H9 (cell line): Measurements from ENCODE around the gene P3H3. TPM values are rescaled to one million over a fixed set of nuclear protein-coding genes. Genes with fewer than 3 reads are reported as not detected.

Experiments
- DNase-seq: peaks from one replicate; pipeline ENCODE4 v3.0.0-alpha.2; 2017
- H2AFZ ChIP-seq: one replicate; pipeline ENCODE4 v1.6.1; 2013; ENCODE audit warnings: mild to moderate bottlenecking, low read length, control low read depth, moderate library complexity
- H2AK5ac ChIP-seq: 2 replicates; pipeline ENCODE4 v1.6.1; 2013; ENCODE audit warnings: low read length, control low read depth, mixed read lengths; ENCODE audit not compliant: insufficient read length
- H2BK120ac ChIP-seq: one replicate; pipeline ENCODE4 v1.6.1; 2013; ENCODE audit warnings: low read depth, mild to moderate bottlenecking, low read length, control low read depth, inconsistent platforms; ENCODE audit not compliant: poor library complexity, severe bottlenecking
- H2BK12ac ChIP-seq: 2 replicates; pipeline ENCODE4 v1.6.1; 2013; ENCODE audit warnings: low read length, control low read depth, mixed read lengths, low read depth; ENCODE audit not compliant: insufficient read length
- H2BK15ac ChIP-seq: 2 replicates; pipeline ENCODE4 v1.6.1; 2013; ENCODE audit warnings: low read depth, low read length, control low read depth
- H2BK20ac ChIP-seq: one replicate; pipeline ENCODE4 v1.6.1; 2013; ENCODE audit warnings: low read depth, mild to moderate bottlenecking, low read length, control low read depth, inconsistent platforms; ENCODE audit not compliant: poor library complexity, severe bottlenecking
- H2BK5ac ChIP-seq: 2 replicates; pipeline ENCODE4 v1.6.1; 2013; ENCODE audit warnings: low read length, control low read depth, mixed read lengths; ENCODE audit not compliant: insufficient read length
- H3K14ac ChIP-seq: 2 replicates; pipeline ENCODE4 v1.6.1; 2013; ENCODE audit warnings: low read length, control low read depth; ENCODE audit not compliant: insufficient read depth
- H3K18ac ChIP-seq: 2 replicates; pipeline ENCODE4 v1.6.1; 2013; ENCODE audit warnings: low read depth, mild to moderate bottlenecking, mixed read lengths, low read length, control low read depth; ENCODE audit not compliant: insufficient read length
- H3K23ac ChIP-seq: 2 replicates; pipeline ENCODE4 v1.6.1; 2013; ENCODE audit warnings: low read length, control low read depth, mixed read lengths, low read depth; ENCODE audit not compliant: insufficient read length
- H3K23me2 ChIP-seq: 2 replicates; pipeline ENCODE4 v1.6.1; 2013; ENCODE audit warnings: low read depth, mild to moderate bottlenecking, mixed read lengths, low read length, control low read depth; ENCODE audit not compliant: insufficient read length, poor library complexity, severe bottlenecking
- H3K27ac ChIP-seq: 2 replicates; pipeline ENCODE4 v1.5.1; 2013; ENCODE audit warnings: low read length, control low read depth, mixed read lengths, low read depth; ENCODE audit not compliant: insufficient read length
- H3K27me3 ChIP-seq: 2 replicates; pipeline ENCODE4 v1.6.1; 2013; ENCODE audit warnings: low read length, control low read depth, inconsistent platforms; ENCODE audit not compliant: insufficient read depth
- H3K4ac ChIP-seq: 2 replicates; pipeline ENCODE4 v1.6.1; 2013; ENCODE audit warnings: low read depth, mild to moderate bottlenecking, control low read depth, inconsistent platforms, low read length, moderate library complexity
- H3K4me1 ChIP-seq: 2 replicates; pipeline ENCODE4 v1.6.1; 2013; ENCODE audit warnings: low read length, control low read depth, inconsistent platforms; ENCODE audit not compliant: insufficient read depth
- H3K4me2 ChIP-seq: 2 replicates; pipeline ENCODE4 v1.6.1; 2013; ENCODE audit warnings: low read length, control low read depth, mixed read lengths; ENCODE audit not compliant: insufficient read length, insufficient read depth
- H3K56ac ChIP-seq: 2 replicates; pipeline ENCODE4 v1.6.1; 2013; ENCODE audit warnings: low read depth, mild to moderate bottlenecking, mixed read lengths, low read length, control low read depth; ENCODE audit not compliant: insufficient read length
- H3K79me1 ChIP-seq: 2 replicates; pipeline ENCODE4 v1.6.1; 2013; ENCODE audit warnings: low read depth, mild to moderate bottlenecking, moderate library complexity, low read length, control low read depth, inconsistent platforms; ENCODE audit not compliant: insufficient read depth, poor library complexity, severe bottlenecking
- H3K79me2 ChIP-seq: 2 replicates; pipeline ENCODE4 v1.6.1; 2013; ENCODE audit warnings: low read length, control low read depth, inconsistent platforms; ENCODE audit not compliant: insufficient read depth
- H3K9ac ChIP-seq: 2 replicates; pipeline ENCODE4 v1.6.1; 2013; ENCODE audit warnings: low read length, control low read depth, mixed read lengths; ENCODE audit not compliant: insufficient read length; ENCODE audit errors: extremely low read depth
- H3K9me3 ChIP-seq: one replicate; pipeline ENCODE4 v1.6.1; 2013; ENCODE audit warnings: low read depth, low read length, inconsistent platforms; ENCODE audit not compliant: control insufficient read depth
- H3T11ph ChIP-seq: one replicate; pipeline ENCODE4 v1.6.1; 2013; ENCODE audit warnings: mild to moderate bottlenecking, low read length, control low read depth, inconsistent platforms
- H4K20me1 ChIP-seq: one replicate; pipeline ENCODE4 v1.6.1; 2013; ENCODE audit not compliant: control insufficient read depth, insufficient read length, insufficient read depth
- H4K5ac ChIP-seq: 2 replicates; pipeline ENCODE4 v1.6.1; 2013; ENCODE audit warnings: low read depth, mild to moderate bottlenecking, mixed read lengths, low read length, control low read depth; ENCODE audit not compliant: insufficient read length
- H4K8ac ChIP-seq: replicated peaks from 2 replicates; pipeline ENCODE4 v1.6.1; 2013; ENCODE audit warnings: low read length, control low read depth, mixed read lengths, low read depth; ENCODE audit not compliant: insufficient read length
- H4K91ac ChIP-seq: 2 replicates; pipeline ENCODE4 v1.6.1; 2013; ENCODE audit warnings: low read depth, mild to moderate bottlenecking, moderate library complexity, mixed read lengths, low read length, control low read depth; ENCODE audit not compliant: insufficient read length
- H3K27ac Mint-ChIP-seq, 3 experiments: 2 replicates in 2 of 3; 3 replicates in 1 of 3; pipeline ENCODE4 v1.8.0; 2020 to 2021; ENCODE audit warnings: mixed read lengths in 3 of 3, mild to moderate bottlenecking in 1 of 3, moderate library complexity in 1 of 3
- H3K27me3 Mint-ChIP-seq: 2 replicates; pipeline ENCODE4 v1.8.0; 2021; ENCODE audit warnings: low read depth, mild to moderate bottlenecking, moderate library complexity, mixed read lengths
- H3K36me3 Mint-ChIP-seq, 3 experiments: 2 replicates in 2 of 3; 3 replicates in 1 of 3; pipeline ENCODE4 v1.8.0; 2020 to 2021; ENCODE audit warnings: low read depth in 3 of 3, mixed read lengths in 3 of 3; ENCODE audit not compliant: insufficient read depth in 1 of 3
- H3K4me1 Mint-ChIP-seq, 2 experiments: 2 replicates each; pipeline ENCODE4 v1.8.0; 2020; ENCODE audit warnings: mixed read lengths in 2 of 2
- H3K4me3 Mint-ChIP-seq, 2 experiments: 2 replicates in 1 of 2; 3 replicates in 1 of 2; pipeline ENCODE4 v1.8.0; 2020 to 2021; ENCODE audit warnings: mild to moderate bottlenecking in 2 of 2, mixed read lengths in 2 of 2, moderate library complexity in 1 of 2
- H3K9me3 Mint-ChIP-seq, 2 experiments: 2 replicates in 1 of 2; 3 replicates in 1 of 2; pipeline ENCODE4 v1.8.0; 2020; ENCODE audit warnings: mild to moderate bottlenecking in 2 of 2, mixed read lengths in 2 of 2, moderate library complexity in 1 of 2
- WGBS: extraction: QIAGEN DNeasy Blood & Tissue Kit; methylation state at CpG from one replicate; pipeline ENCODE4 v1.1.7; 2013; ENCODE audit warnings: missing lambda C conversion rate, low lambda C conversion rate, mixed read lengths; ENCODE audit not compliant: insufficient read length; ENCODE audit errors: extremely low coverage; 5-methylcytosine and 5-hydroxymethylcytosine counted together
- total RNA-seq: library from RNA; stranded (reverse); gene quantifications from 2 replicates; pipeline ENCODE4 v1.2.1, GENCODE V29; 2021
- TF ChIP-seq, protein P1 (sequence below): fragments of 200-600 bp; sonication (generic); conservative IDR thresholded peaks from 3 replicates; pipeline ENCODE4 v1.8.0; 2021; ENCODE audit warnings: antibody characterized with exemption, mild to moderate bottlenecking

Gene P3H3
- total RNA-seq, 1 experiment from 2014 or later, result 55.0 TPM

GRCh38 chr12:6820166-6820565 lies 8.0 kb upstream of the P3H3 start:
- Histone ChIP-seq H2BK120ac (no peak overlapping the region), H2BK5ac (no peak overlapping the region), H2AFZ (no peak overlapping the region), H3K4me2 (no peak overlapping the region), H3K56ac (no peak overlapping the region), H3K27me3 (peaks cover 4% of the 10 kb centered on the region; the same call in 1 of the 2 replicates), H4K5ac (no peak overlapping the region), H3K9me3 (no peaks in the 10 kb centered on the region), H3K79me2 (no peaks in the 10 kb centered on the region), H3K18ac (no peak overlapping the region), H3K4ac (no peak overlapping the region), H3K14ac (no peak overlapping the region), H3K79me1 (no peaks in the 10 kb centered on the region), H3K27ac (no peak overlapping the region), H3K9ac (no peak overlapping the region), H3K4me1 (peaks cover 7% of the 10 kb centered on the region; the same call in 1 of the 2 replicates), H2AK5ac (no peak overlapping the region), H3K23me2 (peaks cover 8% of the 10 kb centered on the region), H2BK15ac (no peak overlapping the region), H2BK12ac (no peak overlapping the region), H3T11ph (no peak overlapping the region), H4K91ac (no peak overlapping the region), H4K20me1 (peaks cover 2% of the 10 kb centered on the region), H2BK20ac (no peak overlapping the region), H4K8ac (no peak overlapping the region), H3K23ac (no peak overlapping the region)
- Mint-ChIP-seq H3K4me1 (peaks cover 59 to 62% of the 10 kb centered on the region in 2 experiments), H3K27ac (no peak overlapping the region; a peak in 1 of 7 replicates), H3K9me3 (peaks cover 0 to 2% of the 10 kb centered on the region in 2 experiments; a peak in 1 of 5 replicates), H3K27me3 (peaks cover 66% of the 10 kb centered on the region), H3K4me3 (peak overlapping the region in 1 of 2 experiments; percentile 85; a peak in 2 of 5 replicates), H3K36me3 (peaks cover 8 to 12% (median 10%) of the 10 kb centered on the region in 3 experiments; a peak in 6 of 7 replicates)
- DNase-seq, result no peak
- WGBS, result no CpG with 5 or more reads among the region's 5 CpGs
- TF ChIP-seq, protein P1, sequence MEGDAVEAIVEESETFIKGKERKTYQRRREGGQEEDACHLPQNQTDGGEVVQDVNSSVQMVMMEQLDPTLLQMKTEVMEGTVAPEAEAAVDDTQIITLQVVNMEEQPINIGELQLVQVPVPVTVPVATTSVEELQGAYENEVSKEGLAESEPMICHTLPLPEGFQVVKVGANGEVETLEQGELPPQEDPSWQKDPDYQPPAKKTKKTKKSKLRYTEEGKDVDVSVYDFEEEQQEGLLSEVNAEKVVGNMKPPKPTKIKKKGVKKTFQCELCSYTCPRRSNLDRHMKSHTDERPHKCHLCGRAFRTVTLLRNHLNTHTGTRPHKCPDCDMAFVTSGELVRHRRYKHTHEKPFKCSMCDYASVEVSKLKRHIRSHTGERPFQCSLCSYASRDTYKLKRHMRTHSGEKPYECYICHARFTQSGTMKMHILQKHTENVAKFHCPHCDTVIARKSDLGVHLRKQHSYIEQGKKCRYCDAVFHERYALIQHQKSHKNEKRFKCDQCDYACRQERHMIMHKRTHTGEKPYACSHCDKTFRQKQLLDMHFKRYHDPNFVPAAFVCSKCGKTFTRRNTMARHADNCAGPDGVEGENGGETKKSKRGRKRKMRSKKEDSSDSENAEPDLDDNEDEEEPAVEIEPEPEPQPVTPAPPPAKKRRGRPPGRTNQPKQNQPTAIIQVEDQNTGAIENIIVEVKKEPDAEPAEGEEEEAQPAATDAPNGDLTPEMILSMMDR, result no peak
